T-helper 17 cell (primary cell): ENCODE measurements around the gene TPP1. TPM values are rescaled to one million over a fixed set of nuclear protein-coding genes. Genes with fewer than 3 reads are reported as not detected.

Experiments used
- total RNA-seq, 4 donors: library from RNA in 2 of 4; stranded (reverse) in 2 of 4; gene quantifications; one replicate each; pipeline ENCODE4 v1.2.3 and lab custom pipeline; 2022 to 2026

Gene TPP1
- total RNA-seq, 2 donors from 2014 or later = 77.1 to 84.6 TPM

Other genes starting within 250 kb of the TPP1 start
- 10 to 100 TPM; 25.3 to 32.9 TPM for gene SMPD1, start 228.9 kb downstream of the TPP1 start, total RNA-seq
- gene APBB1, start 200.3 kb downstream of the TPP1 start, total RNA-seq = 10 to 100 TPM; 60.0 to 63.3 TPM
- under 1 TPM; 0.47 to 0.86 TPM for gene HPX, start 178.4 kb downstream of the TPP1 start, total RNA-seq
- 10 to 100 TPM; 14.2 to 21.4 TPM for gene TRIM3, start 145.5 kb downstream of the TPP1 start, total RNA-seq
- gene ARFIP2, start 138.1 kb downstream of the TPP1 start, total RNA-seq = 10 to 100 TPM; 53.3 to 58.6 TPM
- gene TIMM10B, start 137.9 kb downstream of the TPP1 start, total RNA-seq = 10 to 100 TPM; 44.5 to 52.3 TPM
- 10 to 100 TPM; 27.5 to 39.9 TPM for gene DNHD1, start 122.1 kb downstream of the TPP1 start, total RNA-seq
- 10 to 100 TPM; 18.5 to 26.7 TPM for gene RRP8, start 15.8 kb downstream of the TPP1 start, total RNA-seq
- gene ILK, start 15.6 kb downstream of the TPP1 start, total RNA-seq = 10 to 100 TPM; 70.2 to 70.6 TPM
- gene TAF10, start 7.2 kb downstream of the TPP1 start, total RNA-seq = 100 to 1,000 TPM; 124 to 132 TPM
- gene DCHS1, start 36.4 kb upstream of the TPP1 start, total RNA-seq = 1 to 10 TPM; 1.8 to 8.0 TPM
- 10 to 100 TPM; 10.9 TPM for gene MRPL17, start 63.9 kb upstream of the TPP1 start, total RNA-seq
- gene OR2AG2, start 152.6 kb upstream of the TPP1 start, total RNA-seq = not detected
- gene OR2AG1, start 163.6 kb upstream of the TPP1 start, total RNA-seq = not detected
- gene OR6A2, start 180.3 kb upstream of the TPP1 start, total RNA-seq = not detected
- gene OR10A5, start 226.3 kb upstream of the TPP1 start, total RNA-seq = not detected
- gene OR10A2, start 243.6 kb upstream of the TPP1 start, total RNA-seq = not detected